ENCODE results near the gene CMTR1.

- TF ChIP-seq CTCF (IDR thresholded peaks at IDR 0.05) (no peak), ZFX (IDR thresholded peaks at IDR 0.05; ENCODE audit: borderline replicate concordance) (no peak)
Observed at GRCh38 chr6:37501632-37502491, 68.8 kb downstream of the CMTR1 start.

Data from 22Rv1 (cell line).